GM12865 (cell line): ENCODE data around the gene TREML4.

Experiments used
- DNase-seq: peaks from one replicate; pipeline ENCODE4 v3.0.0; 2010; ENCODE audit warnings: low read depth
- H3K4me3 ChIP-seq: 2 replicates; pipeline ENCODE4 v1.5.1; 2011; ENCODE audit warnings: mild to moderate bottlenecking, low read depth, low read length, control low read depth
- TF ChIP-seq, protein P1 (sequence below): IDR thresholded peaks from 2 replicates; pipeline ENCODE4 v1.5.1; 2011; ENCODE audit warnings: low read length, control low read depth, low read depth, inconsistent platforms; ENCODE audit not compliant: insufficient read depth; ENCODE audit errors: missing control alignments

Gene TREML4

DNA sequence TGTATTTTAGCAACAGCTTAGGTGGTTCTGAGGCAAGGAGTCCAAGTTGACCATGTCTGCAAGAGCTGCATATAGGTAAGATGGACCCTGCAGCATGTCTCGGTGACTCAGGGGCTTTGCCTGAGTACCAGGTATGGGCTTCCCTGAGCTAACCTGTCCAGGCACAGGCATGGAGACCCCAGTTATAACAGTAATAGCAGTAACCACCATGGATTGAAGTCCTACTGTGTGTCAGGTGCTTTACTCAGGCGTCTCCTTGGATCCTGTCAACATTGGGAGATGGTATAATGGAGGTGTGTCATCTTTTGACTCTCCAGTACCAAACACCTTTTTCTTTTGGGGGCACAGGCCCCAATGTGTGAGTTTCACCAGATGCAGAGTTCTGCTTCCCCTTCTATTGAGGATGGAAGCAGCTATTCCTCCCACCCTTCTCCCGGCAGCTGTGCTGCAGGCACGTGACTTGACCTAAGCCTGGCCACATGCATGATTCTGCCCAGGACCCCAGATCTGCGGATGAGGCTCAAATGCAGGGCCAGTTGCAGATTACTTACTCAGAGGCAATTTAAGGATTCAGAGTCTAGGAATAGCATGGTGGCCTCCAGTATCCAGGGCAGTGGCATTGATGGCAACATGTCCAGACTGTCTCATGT lies 44.6 kb downstream of the TREML4 start:
- TF ChIP-seq, protein P1, sequence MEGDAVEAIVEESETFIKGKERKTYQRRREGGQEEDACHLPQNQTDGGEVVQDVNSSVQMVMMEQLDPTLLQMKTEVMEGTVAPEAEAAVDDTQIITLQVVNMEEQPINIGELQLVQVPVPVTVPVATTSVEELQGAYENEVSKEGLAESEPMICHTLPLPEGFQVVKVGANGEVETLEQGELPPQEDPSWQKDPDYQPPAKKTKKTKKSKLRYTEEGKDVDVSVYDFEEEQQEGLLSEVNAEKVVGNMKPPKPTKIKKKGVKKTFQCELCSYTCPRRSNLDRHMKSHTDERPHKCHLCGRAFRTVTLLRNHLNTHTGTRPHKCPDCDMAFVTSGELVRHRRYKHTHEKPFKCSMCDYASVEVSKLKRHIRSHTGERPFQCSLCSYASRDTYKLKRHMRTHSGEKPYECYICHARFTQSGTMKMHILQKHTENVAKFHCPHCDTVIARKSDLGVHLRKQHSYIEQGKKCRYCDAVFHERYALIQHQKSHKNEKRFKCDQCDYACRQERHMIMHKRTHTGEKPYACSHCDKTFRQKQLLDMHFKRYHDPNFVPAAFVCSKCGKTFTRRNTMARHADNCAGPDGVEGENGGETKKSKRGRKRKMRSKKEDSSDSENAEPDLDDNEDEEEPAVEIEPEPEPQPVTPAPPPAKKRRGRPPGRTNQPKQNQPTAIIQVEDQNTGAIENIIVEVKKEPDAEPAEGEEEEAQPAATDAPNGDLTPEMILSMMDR, result no peak
- no peak for DNase-seq
- no peak overlapping the region for H3K4me3 ChIP-seq

DNA sequence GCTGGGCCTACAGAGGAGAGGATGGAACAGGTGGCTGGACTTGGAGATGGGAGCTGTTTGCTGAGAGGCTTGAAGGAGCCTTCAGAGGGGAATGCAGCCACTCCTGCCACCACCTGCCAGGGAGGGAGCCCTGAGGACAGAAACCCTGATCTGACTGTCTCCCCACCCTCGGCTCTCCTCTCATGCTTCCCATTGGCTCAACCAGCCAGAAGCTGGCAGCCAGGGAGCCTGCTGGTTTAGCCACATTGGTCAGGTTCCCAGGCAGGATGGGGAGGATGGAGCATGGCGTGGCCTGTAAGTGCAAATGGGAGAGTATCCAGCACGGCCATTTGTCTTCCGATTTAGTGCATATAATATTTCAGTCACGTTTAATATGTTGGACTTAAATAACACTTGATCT lies 45.6 kb downstream of the TREML4 start:
- TF ChIP-seq, protein P1, result no peak
- DNase-seq, result no peak
- H3K4me3 ChIP-seq, result no peak overlapping the region

DNA sequence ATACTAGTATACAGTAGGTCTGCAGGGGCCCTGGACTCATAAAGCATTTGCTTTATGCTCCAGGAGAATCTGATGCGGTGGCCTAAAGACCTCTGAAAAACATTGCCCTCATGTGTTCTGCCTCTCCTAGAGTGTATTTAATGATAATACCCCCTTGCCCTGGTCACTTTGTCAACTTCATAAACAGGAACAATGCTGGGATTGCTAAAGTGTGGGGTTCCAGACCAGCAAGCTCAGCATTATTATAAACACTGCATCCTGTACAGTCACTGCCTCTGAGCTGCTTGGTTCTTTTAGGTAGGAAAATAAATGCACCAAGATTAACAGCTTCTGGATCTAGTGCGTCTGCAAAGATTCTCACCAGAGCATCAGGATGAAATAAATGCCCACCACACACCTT lies 46.1 kb downstream of the TREML4 start:
- TF ChIP-seq, protein P1, result no peak
- no peak for DNase-seq
- no peak overlapping the region for H3K4me3 ChIP-seq

DNA sequence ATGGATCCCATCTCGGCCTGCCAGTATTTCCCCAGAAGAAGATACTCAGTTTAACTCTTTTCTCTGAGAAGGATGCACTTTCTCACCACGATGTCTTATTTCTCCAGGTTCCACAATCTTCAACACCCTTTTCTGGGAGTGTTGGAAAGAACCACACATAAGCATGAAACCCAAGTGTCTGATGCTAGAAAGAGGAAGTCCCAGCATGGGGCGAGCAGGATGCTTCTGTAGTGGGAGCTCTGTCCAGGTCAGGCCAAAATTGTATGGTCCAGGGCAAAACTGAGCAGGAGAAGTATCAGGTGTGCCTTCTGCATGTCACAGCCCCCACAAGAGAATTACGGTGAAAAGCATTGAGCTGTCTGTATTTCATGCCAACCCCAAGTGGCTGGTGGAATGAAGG lies 47.3 kb downstream of the TREML4 start:
- TF ChIP-seq, protein P1, result no peak
- no peak for DNase-seq
- no peak overlapping the region for H3K4me3 ChIP-seq

DNA sequence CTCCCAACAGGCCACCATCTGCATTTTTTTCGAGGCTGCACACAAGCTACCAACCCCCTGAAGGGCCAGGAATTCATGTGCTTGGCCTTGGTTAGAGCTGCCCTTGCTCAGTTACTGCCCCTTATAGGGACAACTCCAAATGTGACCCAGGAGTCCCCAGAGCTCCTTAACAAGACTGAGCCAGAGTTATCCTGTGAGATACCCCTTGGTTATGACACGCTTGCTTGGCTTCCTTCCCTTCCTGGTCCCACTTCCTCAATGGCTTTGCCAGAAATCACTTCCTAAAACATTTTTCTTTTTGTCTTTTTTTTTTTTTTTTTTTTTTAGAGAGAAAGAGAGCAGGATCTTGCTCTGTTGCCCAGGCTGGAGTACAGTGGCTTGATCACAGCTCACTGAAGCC lies 49.5 kb downstream of the TREML4 start:
- no peak for DNase-seq
- H3K4me3 ChIP-seq, result no peak overlapping the region
- TF ChIP-seq, protein P1, result no peak

DNA sequence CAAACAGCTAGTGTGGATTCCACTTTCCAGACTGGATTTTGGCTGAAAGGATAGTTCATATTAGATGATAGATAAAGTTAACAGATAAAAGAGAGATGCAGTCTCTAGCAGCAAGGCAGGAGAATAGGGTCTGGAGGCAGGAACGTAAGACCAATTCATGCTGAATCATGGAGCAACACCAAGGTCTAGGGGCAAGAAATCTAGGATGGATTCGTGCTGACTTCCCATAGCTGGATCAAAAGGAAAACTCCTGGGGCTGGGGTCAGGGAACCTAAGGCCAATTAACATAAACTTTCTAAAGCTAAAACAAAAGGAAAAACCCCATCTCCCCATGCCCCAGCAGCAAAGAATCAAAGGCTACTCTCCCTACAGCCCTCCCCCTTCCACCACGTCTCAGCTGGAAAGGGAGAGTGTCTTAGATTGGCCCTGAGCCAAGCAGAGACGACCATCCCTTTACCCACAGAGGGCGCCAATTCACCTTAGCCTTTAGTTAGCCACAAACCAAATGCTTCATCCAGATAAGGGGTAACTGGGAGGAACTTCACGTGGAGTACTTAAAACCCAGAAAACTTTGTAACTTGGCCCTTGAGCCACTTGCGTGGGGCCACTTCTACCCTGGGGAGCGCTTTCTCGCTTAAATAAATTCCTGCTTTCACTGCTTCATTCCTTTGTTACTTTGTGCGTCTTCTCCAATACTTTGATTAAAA lies 50.7 kb downstream of the TREML4 start:
- peak; percentile 74 for DNase-seq
- TF ChIP-seq, protein P1, result peak; percentile 54
- no peak overlapping the region for H3K4me3 ChIP-seq
